ENCODE data around the gene UBE3B. TPM values are rescaled to one million over a fixed set of nuclear protein-coding genes. Genes with fewer than 3 reads are reported as not detected.

Gene UBE3B
- total RNA-seq, 1 donor from 2014 or later, result 36.9 TPM

DNA sequence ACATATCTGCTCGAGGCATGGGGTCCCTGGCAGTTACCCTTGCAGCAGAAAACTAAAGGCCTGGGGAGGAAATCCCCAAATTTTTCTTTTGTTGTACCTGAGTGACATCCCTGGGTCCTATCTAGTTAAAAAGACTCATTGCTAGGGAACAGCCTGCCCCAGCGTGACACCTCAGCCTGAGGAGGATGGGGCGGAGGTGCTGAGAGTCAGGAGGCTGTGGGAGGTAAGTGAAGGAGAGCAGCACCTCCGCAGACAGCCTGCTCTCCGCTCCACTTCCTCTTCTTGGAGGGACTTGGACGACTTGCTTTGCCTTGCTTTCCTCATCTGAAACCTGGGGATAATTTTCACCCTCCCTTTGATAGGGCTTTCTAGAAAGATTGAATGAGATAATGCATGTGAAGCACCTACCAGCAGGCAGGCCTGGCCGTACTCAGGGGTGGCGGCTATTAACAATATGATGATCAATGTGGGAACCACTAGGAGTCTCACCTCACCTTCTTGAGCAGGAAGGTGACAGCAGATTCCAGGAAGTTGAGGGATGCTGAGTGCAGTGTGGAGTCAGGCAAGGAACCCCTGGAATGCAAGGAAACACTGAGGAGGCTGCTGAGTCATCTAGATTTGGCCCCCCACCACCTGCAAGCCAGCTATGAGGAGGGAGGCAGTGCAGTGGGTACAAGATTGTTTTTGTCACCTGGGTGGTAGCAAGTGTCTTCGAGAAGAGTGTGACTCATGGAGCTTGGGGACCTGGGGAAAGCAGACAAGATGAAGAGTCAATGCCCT is 23.2 kb downstream of the UBE3B start:
- TF ChIP-seq, protein P1, sequence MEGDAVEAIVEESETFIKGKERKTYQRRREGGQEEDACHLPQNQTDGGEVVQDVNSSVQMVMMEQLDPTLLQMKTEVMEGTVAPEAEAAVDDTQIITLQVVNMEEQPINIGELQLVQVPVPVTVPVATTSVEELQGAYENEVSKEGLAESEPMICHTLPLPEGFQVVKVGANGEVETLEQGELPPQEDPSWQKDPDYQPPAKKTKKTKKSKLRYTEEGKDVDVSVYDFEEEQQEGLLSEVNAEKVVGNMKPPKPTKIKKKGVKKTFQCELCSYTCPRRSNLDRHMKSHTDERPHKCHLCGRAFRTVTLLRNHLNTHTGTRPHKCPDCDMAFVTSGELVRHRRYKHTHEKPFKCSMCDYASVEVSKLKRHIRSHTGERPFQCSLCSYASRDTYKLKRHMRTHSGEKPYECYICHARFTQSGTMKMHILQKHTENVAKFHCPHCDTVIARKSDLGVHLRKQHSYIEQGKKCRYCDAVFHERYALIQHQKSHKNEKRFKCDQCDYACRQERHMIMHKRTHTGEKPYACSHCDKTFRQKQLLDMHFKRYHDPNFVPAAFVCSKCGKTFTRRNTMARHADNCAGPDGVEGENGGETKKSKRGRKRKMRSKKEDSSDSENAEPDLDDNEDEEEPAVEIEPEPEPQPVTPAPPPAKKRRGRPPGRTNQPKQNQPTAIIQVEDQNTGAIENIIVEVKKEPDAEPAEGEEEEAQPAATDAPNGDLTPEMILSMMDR (IDR thresholded peaks at IDR 0.05), result no peak
- H3K27me3 Mint-ChIP-seq, result no peaks in the 10 kb centered on the region
- H3K27ac Mint-ChIP-seq, result no peak overlapping the region
- ChIA-PET CTCF (no interaction called here), POLR2A (no interaction called here)
- no peak for DNase-seq
- no peaks in the 10 kb centered on the region for H3K9me3 Mint-ChIP-seq
- H3K4me3 Mint-ChIP-seq, result no peak overlapping the region
- no peaks in the 10 kb centered on the region for H3K4me1 Mint-ChIP-seq
- no peak for ATAC-seq (ENCODE audit: low read depth)
- peaks cover 88% of the 10 kb centered on the region for H3K36me3 Mint-ChIP-seq (ENCODE audit: low read depth)
- intact Hi-C loops (cut with micrococcal nuclease), result no loop called here

DNA sequence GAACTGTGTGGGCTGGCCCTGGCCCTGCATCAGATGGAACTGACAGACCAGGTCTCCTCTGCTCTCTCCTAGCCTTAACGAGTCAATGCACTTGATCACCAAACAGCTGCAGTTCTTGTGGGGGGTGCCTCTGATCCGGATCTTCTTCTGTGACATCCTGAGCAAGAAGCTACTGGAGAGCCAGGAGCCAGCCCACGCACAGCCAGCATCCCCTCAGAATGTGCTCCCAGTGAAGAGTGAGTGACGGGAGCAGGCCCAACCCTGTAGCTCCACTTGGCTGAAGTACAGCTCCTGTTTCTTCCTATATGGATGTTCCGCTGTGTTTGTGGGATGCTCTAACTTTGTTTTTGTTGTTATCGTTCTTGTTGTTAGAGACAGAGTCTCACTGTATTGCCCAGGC is 23.9 kb downstream of the UBE3B start:
- intact Hi-C loops (cut with micrococcal nuclease), result no loop called here
- H3K4me1 Mint-ChIP-seq, result no peaks in the 10 kb centered on the region
- DNase-seq, result no peak
- TF ChIP-seq, protein P1 (IDR thresholded peaks at IDR 0.05), result no peak
- no peak overlapping the region for H3K27ac Mint-ChIP-seq
- no peaks in the 10 kb centered on the region for H3K27me3 Mint-ChIP-seq
- no peak for ATAC-seq (ENCODE audit: low read depth)
- POLR2A ChIA-PET, result no interaction called here
- H3K36me3 Mint-ChIP-seq (ENCODE audit: low read depth), result peaks cover 88% of the 10 kb centered on the region
- no peak overlapping the region for H3K4me3 Mint-ChIP-seq
- CTCF ChIA-PET, result no interaction called here
- no peaks in the 10 kb centered on the region for H3K9me3 Mint-ChIP-seq

DNA sequence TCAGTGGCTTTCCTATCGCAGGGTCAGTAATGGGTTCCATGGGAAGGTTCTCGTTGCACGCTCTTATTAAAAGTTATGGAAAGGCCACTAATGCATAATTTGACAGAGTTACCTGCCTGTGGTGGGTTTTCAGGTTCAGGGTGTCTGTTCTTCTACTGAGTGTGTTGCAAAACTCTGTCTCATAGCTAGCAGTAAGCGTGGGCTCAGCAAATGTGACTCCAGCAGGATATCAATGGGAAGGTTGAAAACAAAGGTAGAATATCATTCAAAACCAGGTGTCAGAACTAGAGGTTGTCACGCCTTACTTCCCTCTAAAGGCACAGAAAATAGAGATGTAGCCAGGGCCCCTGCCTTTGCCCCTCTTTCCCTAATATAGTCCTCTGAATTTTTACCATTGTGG is 24.9 kb downstream of the UBE3B start:
- ChIA-PET POLR2A (interaction anchor here (0.7 kb wide), 1 partner anchor 74 kb away, joined by 3 read pairs; no protein-coding TSS in a partner anchor), CTCF (no interaction called here)
- Mint-ChIP-seq H3K27ac (no peak overlapping the region), H3K9me3 (no peaks in the 10 kb centered on the region), H3K36me3 (ENCODE audit: low read depth) (peaks cover 92% of the 10 kb centered on the region), H3K4me3 (no peak overlapping the region), H3K27me3 (no peaks in the 10 kb centered on the region), H3K4me1 (no peaks in the 10 kb centered on the region)
- ATAC-seq (ENCODE audit: low read depth), result no peak
- intact Hi-C loops (cut with micrococcal nuclease), result no loop called here
- TF ChIP-seq, protein P1 (IDR thresholded peaks at IDR 0.05), result no peak
- no peak for DNase-seq

- ChIA-PET POLR2A (no interaction called here), CTCF (no interaction called here)
- ATAC-seq (ENCODE audit: low read depth) (no peak), DNase-seq (no peak)
- no peaks in the 10 kb centered on the region for H3K4me1 Mint-ChIP-seq
- H3K9me3 Mint-ChIP-seq, result no peaks in the 10 kb centered on the region
- TF ChIP-seq, protein P1 (IDR thresholded peaks at IDR 0.05), result no peak
- H3K36me3 Mint-ChIP-seq (ENCODE audit: low read depth), result peaks cover 92% of the 10 kb centered on the region
- H3K27me3 Mint-ChIP-seq, result no peaks in the 10 kb centered on the region
- intact Hi-C loops (cut with micrococcal nuclease), result no loop called here
- H3K4me3 Mint-ChIP-seq, result no peak overlapping the region
- H3K27ac Mint-ChIP-seq, result no peak overlapping the region
Measured at GRCh38 chr12:109503611-109504010, 26.2 kb downstream of the UBE3B start.

- Mint-ChIP-seq H3K4me3 (no peak overlapping the region), H3K9me3 (no peaks in the 10 kb centered on the region), H3K36me3 (ENCODE audit: low read depth) (peaks cover 89% of the 10 kb centered on the region), H3K27me3 (no peaks in the 10 kb centered on the region), H3K27ac (no peak overlapping the region), H3K4me1 (no peaks in the 10 kb centered on the region)
- no peak for ATAC-seq (ENCODE audit: low read depth)
- CTCF ChIA-PET, result no interaction called here
- intact Hi-C loops (cut with micrococcal nuclease), result no loop called here
- POLR2A ChIA-PET, result no interaction called here
- no peak for DNase-seq
- TF ChIP-seq, protein P1 (IDR thresholded peaks at IDR 0.05), result no peak
Measured at GRCh38 chr12:109504068-109504467, 26.6 kb downstream of the UBE3B start.

Measured in activated B cell treated with CpG ODN at 0.5 μM for 24 hours (primary cell).